Osteocyte (in vitro differentiated cells): Measurements from ENCODE around the gene PRMT1. TPM values are rescaled to one million over a fixed set of nuclear protein-coding genes. Genes with fewer than 3 reads are reported as not detected.
A peak's percentile ranks its signal among the peaks of the same experiment; 100 is the strongest.

Experiments
- DNase-seq: peaks from one replicate; pipeline ENCODE4 v3.0.0; 2021; ENCODE audit warnings: mixed read lengths; ENCODE audit not compliant: unreplicated experiment; ENCODE audit errors: extremely low spot score
- H3K27ac Mint-ChIP-seq: one replicate; pipeline ENCODE4 v1.8.0; 2021; ENCODE audit warnings: mild to moderate bottlenecking, mixed read lengths; ENCODE audit not compliant: unreplicated experiment
- H3K27me3 Mint-ChIP-seq: one replicate; pipeline ENCODE4 v1.8.0; 2021; ENCODE audit warnings: mixed read lengths; ENCODE audit not compliant: unreplicated experiment
- H3K36me3 Mint-ChIP-seq: one replicate; pipeline ENCODE4 v1.8.0; 2021; ENCODE audit warnings: mixed read lengths; ENCODE audit not compliant: unreplicated experiment
- H3K4me1 Mint-ChIP-seq: one replicate; pipeline ENCODE4 v1.8.0; 2021; ENCODE audit warnings: mixed read lengths; ENCODE audit not compliant: unreplicated experiment
- H3K4me3 Mint-ChIP-seq: one replicate; pipeline ENCODE4 v1.8.0; 2021; ENCODE audit warnings: mild to moderate bottlenecking, moderate library complexity, mixed read lengths; ENCODE audit not compliant: unreplicated experiment
- H3K9me3 Mint-ChIP-seq: one replicate; pipeline ENCODE4 v1.8.0; 2021; ENCODE audit warnings: mixed read lengths; ENCODE audit not compliant: unreplicated experiment
- total RNA-seq: library from RNA; stranded (reverse); gene quantifications from 2 replicates; pipeline ENCODE4 v1.2.1, GENCODE V29; 2021
- TF ChIP-seq, protein P1 (sequence below): fragments of 200-600 bp; sonication (generic); IDR thresholded peaks from 2 replicates; pipeline ENCODE4 v1.5.0; 2021; ENCODE audit warnings: antibody characterized with exemption, mild to moderate bottlenecking, moderate library complexity

Gene PRMT1
- total RNA-seq, 1 donor from 2014 or later: 126 TPM

DNA sequence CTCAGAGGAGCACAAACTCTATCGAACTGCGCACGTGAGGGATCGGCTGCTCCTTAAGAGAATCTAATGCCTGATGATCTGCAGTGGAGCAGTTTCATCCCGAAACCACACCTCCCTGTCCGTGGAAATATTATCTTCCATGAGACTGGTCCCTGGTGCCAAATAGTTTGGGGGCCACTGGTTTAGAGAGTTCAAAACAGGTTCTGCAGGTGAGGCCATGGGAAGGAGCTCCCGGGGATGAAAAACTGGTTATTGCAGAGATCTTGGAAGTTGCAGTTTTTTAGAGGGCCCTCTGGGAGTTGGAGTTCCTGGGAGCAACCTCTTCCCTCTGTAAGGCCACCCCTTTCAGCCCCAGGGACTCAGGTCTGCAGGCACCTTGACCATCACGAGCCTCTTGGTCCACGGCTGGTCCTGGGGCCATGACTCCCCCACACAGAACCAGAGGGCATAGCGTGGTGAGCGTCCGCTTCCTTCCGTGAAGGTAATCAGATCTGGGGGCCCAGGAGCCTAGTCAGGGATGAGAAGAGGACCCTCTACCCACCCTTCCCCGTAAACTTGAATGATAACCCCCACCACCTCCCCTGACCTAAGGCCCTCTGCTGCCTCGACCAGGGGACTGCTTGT is 16.6 kb upstream of the PRMT1 start:
- H3K4me1 Mint-ChIP-seq: peaks cover 11% of the 10 kb centered on the region
- no peak overlapping the region for H3K27ac Mint-ChIP-seq
- no peaks in the 10 kb centered on the region for H3K9me3 Mint-ChIP-seq
- H3K4me3 Mint-ChIP-seq: no peak overlapping the region
- DNase-seq: no peak
- H3K27me3 Mint-ChIP-seq: no peaks in the 10 kb centered on the region
- TF ChIP-seq, protein P1, sequence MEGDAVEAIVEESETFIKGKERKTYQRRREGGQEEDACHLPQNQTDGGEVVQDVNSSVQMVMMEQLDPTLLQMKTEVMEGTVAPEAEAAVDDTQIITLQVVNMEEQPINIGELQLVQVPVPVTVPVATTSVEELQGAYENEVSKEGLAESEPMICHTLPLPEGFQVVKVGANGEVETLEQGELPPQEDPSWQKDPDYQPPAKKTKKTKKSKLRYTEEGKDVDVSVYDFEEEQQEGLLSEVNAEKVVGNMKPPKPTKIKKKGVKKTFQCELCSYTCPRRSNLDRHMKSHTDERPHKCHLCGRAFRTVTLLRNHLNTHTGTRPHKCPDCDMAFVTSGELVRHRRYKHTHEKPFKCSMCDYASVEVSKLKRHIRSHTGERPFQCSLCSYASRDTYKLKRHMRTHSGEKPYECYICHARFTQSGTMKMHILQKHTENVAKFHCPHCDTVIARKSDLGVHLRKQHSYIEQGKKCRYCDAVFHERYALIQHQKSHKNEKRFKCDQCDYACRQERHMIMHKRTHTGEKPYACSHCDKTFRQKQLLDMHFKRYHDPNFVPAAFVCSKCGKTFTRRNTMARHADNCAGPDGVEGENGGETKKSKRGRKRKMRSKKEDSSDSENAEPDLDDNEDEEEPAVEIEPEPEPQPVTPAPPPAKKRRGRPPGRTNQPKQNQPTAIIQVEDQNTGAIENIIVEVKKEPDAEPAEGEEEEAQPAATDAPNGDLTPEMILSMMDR: no peak
- peaks cover 18% of the 10 kb centered on the region for H3K36me3 Mint-ChIP-seq

DNA sequence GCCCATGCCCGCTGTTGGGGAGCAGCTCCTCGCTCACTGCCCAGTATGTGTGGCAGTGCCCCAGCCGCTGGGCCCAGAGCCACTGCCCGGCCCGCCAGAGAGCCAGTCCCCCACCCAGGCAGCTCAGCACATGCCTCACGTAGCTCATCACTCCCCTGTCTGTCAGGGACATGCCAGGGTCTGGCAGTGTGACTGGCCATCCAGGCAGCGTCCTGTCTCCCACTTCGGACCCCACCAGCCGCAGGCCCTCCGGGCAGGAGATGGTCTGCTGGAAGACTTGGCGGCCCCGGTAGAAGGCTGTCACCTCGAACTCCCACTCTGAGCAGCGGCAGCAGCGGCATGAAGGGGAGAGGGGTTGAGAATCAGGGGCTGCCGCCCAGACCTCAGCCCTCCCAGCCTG is 15.1 kb upstream of the PRMT1 start:
- no peak for DNase-seq
- TF ChIP-seq, protein P1: no peak
- H3K9me3 Mint-ChIP-seq: no peaks in the 10 kb centered on the region
- H3K27me3 Mint-ChIP-seq: no peaks in the 10 kb centered on the region
- H3K27ac Mint-ChIP-seq: no peak overlapping the region
- peaks cover 12% of the 10 kb centered on the region for H3K36me3 Mint-ChIP-seq
- peak overlapping the region; percentile 29 for H3K4me3 Mint-ChIP-seq
- H3K4me1 Mint-ChIP-seq: peaks cover 22% of the 10 kb centered on the region

DNA sequence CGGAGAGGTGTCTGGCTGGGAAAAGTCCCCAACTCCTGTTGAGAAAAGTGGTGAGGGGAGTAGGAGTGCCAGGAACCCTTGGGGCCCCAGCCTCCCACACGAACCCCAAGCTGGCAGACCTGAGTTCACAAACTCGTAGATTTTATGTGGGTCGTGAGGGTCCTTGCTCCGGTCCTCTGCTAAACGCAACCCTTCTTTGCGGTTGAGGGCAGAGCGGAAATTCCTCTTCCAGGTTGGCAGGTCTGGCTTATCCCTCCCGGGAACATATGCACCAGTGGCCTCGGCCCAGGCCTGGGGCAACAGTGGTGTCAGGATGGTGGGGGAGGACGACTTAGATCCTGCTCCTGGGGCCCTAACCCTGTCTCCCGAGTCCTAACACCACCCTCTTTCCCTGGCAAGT is 13.8 kb upstream of the PRMT1 start:
- TF ChIP-seq, protein P1: no peak
- no peak for DNase-seq
- peaks cover 27% of the 10 kb centered on the region for H3K4me1 Mint-ChIP-seq
- H3K36me3 Mint-ChIP-seq: peaks cover 6% of the 10 kb centered on the region
- no peaks in the 10 kb centered on the region for H3K27me3 Mint-ChIP-seq
- peak overlapping the region; percentile 94 for H3K27ac Mint-ChIP-seq
- H3K4me3 Mint-ChIP-seq: no peak overlapping the region
- H3K9me3 Mint-ChIP-seq: no peaks in the 10 kb centered on the region

DNA sequence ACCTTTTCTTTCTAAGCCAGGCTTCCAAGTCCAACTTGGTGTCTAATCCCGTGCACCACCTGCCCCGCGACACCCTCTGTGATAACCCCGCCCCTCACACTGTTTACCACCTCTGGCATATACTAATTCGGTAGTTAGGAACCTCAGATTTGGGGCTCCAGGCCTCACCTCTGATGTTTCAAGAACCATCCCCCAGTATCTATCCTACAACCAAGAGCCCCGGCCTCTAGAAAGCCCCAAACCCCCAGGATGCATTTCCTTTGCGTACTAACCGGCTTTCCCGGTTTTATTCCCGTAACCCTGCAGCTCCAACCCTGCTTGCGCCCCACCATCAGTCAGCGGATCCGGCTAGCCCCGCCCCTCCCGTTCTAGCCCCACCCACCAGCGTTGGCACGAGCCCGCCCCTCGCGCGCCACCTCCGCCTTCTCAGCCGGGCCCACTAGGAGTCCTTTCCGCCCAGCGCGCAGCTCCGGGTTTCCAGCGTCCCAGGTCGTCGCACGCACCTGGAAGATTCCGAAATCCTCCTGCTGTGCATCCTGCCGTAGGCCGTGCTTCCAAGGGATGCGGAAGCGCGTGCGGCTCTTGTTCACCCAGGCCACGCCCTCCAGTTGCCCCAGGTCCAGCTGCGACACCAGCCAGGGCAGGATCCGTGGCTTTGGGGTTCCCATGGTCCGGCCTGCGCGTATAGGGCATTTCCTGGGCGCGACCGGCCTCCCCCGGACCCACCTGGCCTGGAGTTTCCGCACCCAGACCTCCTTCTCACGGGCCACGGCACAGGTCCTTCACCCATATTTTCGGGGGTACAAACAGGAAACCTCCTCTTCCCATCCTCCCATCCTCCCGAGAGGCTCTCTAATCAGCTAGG is 12.7 kb upstream of the PRMT1 start:
- H3K9me3 Mint-ChIP-seq: no peaks in the 10 kb centered on the region
- H3K36me3 Mint-ChIP-seq: peaks cover 3% of the 10 kb centered on the region
- TF ChIP-seq, protein P1: no peak
- peak overlapping the region; percentile 94 for H3K27ac Mint-ChIP-seq
- H3K4me3 Mint-ChIP-seq: peak overlapping the region; percentile 92
- peaks cover 27% of the 10 kb centered on the region for H3K4me1 Mint-ChIP-seq
- no peaks in the 10 kb centered on the region for H3K27me3 Mint-ChIP-seq
- peak; percentile 93 for DNase-seq

DNA sequence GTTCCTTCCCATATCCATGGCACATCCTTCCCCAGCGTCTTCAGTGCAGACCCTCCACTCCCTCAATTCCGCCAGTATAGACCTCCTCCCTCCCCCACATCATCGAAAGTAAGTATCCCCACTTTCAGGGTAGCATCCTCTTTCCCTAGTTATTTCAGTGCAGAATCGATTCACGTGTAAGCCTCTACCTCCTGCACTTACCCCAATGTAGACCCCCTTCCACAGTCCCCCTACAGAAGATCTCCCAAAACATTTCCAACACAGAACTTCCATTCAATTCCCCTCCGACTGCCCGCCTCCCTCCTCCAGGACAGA is 12.1 kb upstream of the PRMT1 start:
- Mint-ChIP-seq H3K4me1 (peaks cover 27% of the 10 kb centered on the region), H3K9me3 (no peaks in the 10 kb centered on the region)
- DNase-seq: no peak

More for the DNA sequence above, 12.1 kb upstream of the PRMT1 start:
- peaks cover 3% of the 10 kb centered on the region for H3K36me3 Mint-ChIP-seq
- TF ChIP-seq, protein P1: no peak
- peak overlapping the region; percentile 94 for H3K27ac Mint-ChIP-seq
- peak overlapping the region; percentile 92 for H3K4me3 Mint-ChIP-seq
- no peaks in the 10 kb centered on the region for H3K27me3 Mint-ChIP-seq
